ENCODE results near the gene NUDCD3. TPM values are rescaled to one million over a fixed set of nuclear protein-coding genes. Genes with fewer than 3 reads are reported as not detected.
"Not testable (repeated sequence)": the region's sequence is repeated elsewhere in the genome, so short reads cannot be mapped to it uniquely, and the experiment has no call there.

NUDCD3 gene
- total and polyA plus RNA-seq, 4 donors, result 24.8 to 91.0 (median 52.4) TPM

GRCh38 chr7:44430054-44430453, 60.4 kb downstream of the NUDCD3 start:
- no peaks in the 10 kb centered on the region for H3K27me3 ChIP-seq (ENCODE audit: control insufficient read depth in 3 of 3, insufficient read depth in 3 of 3, low read length in 2 of 3)
- ATAC-seq (ENCODE audit: insufficient read depth, low FRiP score) (no peak), DNase-seq (no peak)
- no peak overlapping the region for H3K27ac ChIP-seq (ENCODE audit: low read depth in 1 of 2, low read length in 1 of 2)
- H3K36me3 ChIP-seq (ENCODE audit: control insufficient read depth in 4 of 4, insufficient read depth in 4 of 4, low read length in 4 of 4), result peaks cover 0 to 23% (median 10%) of the 10 kb centered on the region in 4 donors
- no peak overlapping the region for H3K9ac ChIP-seq (ENCODE audit: insufficient read depth in 1 of 2, low read length in 2 of 2)
- H3K4me3 ChIP-seq, result no peak overlapping the region
- peaks cover 0 to 14% (median 0%) of the 10 kb centered on the region in 5 donors for H3K4me1 ChIP-seq (ENCODE audit: control insufficient read depth in 5 of 5, insufficient read depth in 5 of 5, low read length in 5 of 5)
- peaks cover 0 to 2% (median 0%) of the 10 kb centered on the region in 4 donors for H3K9me3 ChIP-seq (ENCODE audit: control insufficient read depth in 4 of 4, insufficient read depth in 3 of 4, low read length in 3 of 4)
- WGBS, 2 donors, result 93 to 95% methylated on average over 4 of the region's 4 CpGs
- no peak for TF ChIP-seq CTCF (IDR thresholded peaks at IDR 0.05; ENCODE audit: control extremely low read depth, extremely low read depth)

- not testable (repeated sequence) for H3K4me1 ChIP-seq (ENCODE audit: control insufficient read depth in 5 of 5, insufficient read depth in 5 of 5, low read length in 5 of 5); H3K27ac ChIP-seq (ENCODE audit: low read depth in 1 of 2, low read length in 1 of 2); ATAC-seq (ENCODE audit: insufficient read depth, low FRiP score); H3K9me3 ChIP-seq (ENCODE audit: control insufficient read depth in 4 of 4, insufficient read depth in 3 of 4, low read length in 3 of 4); H3K4me3 ChIP-seq; H3K27me3 ChIP-seq (ENCODE audit: control insufficient read depth in 3 of 3, insufficient read depth in 3 of 3, low read length in 2 of 3); H3K9ac ChIP-seq (ENCODE audit: insufficient read depth in 1 of 2, low read length in 2 of 2); DNase-seq
- WGBS, 2 donors, result 89 to 95% methylated on average over 2 of the region's 2 CpGs
- peaks cover 0 to 20% (median 8%) of the 10 kb centered on the region in 4 donors for H3K36me3 ChIP-seq (ENCODE audit: control insufficient read depth in 4 of 4, insufficient read depth in 4 of 4, low read length in 4 of 4)
Measured at GRCh38 chr7:44424762-44425161, 65.7 kb downstream of the NUDCD3 start.

- Histone ChIP-seq H3K9me3 (ENCODE audit: control insufficient read depth in 4 of 4, insufficient read depth in 3 of 4, low read length in 3 of 4) (no peaks in the 10 kb centered on the region), H3K4me3 (no peak overlapping the region), H3K4me1 (ENCODE audit: control insufficient read depth in 5 of 5, insufficient read depth in 5 of 5, low read length in 5 of 5) (no peaks in the 10 kb centered on the region), H3K9ac (ENCODE audit: insufficient read depth in 1 of 2, low read length in 2 of 2) (no peak overlapping the region), H3K27me3 (ENCODE audit: control insufficient read depth in 3 of 3, insufficient read depth in 3 of 3, low read length in 2 of 3) (no peaks in the 10 kb centered on the region), H3K27ac (ENCODE audit: low read depth in 1 of 2, low read length in 1 of 2) (no peak overlapping the region), H3K36me3 (ENCODE audit: control insufficient read depth in 4 of 4, insufficient read depth in 4 of 4, low read length in 4 of 4) (peaks cover 0 to 9% (median 4%) of the 10 kb centered on the region in 4 donors)
- 93 to 96% methylated on average over 6 of the region's 6 CpGs for WGBS, 2 donors
- ATAC-seq (ENCODE audit: insufficient read depth, low FRiP score) (no peak), DNase-seq (no peak)
- TF ChIP-seq CTCF (IDR thresholded peaks at IDR 0.05; ENCODE audit: control extremely low read depth, extremely low read depth), result no peak
Measured at GRCh38 chr7:44416941-44417340, 73.5 kb downstream of the NUDCD3 start.

GRCh38 chr7:44415510-44415909, 74.9 kb downstream of the NUDCD3 start:
- 84 to 91% methylated on average over 3 of the region's 3 CpGs for WGBS, 2 donors
- Histone ChIP-seq H3K9me3 (ENCODE audit: control insufficient read depth in 4 of 4, insufficient read depth in 3 of 4, low read length in 3 of 4) (no peaks in the 10 kb centered on the region), H3K36me3 (ENCODE audit: control insufficient read depth in 4 of 4, insufficient read depth in 4 of 4, low read length in 4 of 4) (peaks cover 2 to 9% (median 6%) of the 10 kb centered on the region in 4 donors), H3K4me3 (no peak overlapping the region), H3K27me3 (ENCODE audit: control insufficient read depth in 3 of 3, insufficient read depth in 3 of 3, low read length in 2 of 3) (no peaks in the 10 kb centered on the region), H3K9ac (ENCODE audit: insufficient read depth in 1 of 2, low read length in 2 of 2) (no peak overlapping the region), H3K4me1 (ENCODE audit: control insufficient read depth in 5 of 5, insufficient read depth in 5 of 5, low read length in 5 of 5) (no peaks in the 10 kb centered on the region), H3K27ac (ENCODE audit: low read depth in 1 of 2, low read length in 1 of 2) (no peak overlapping the region)
- no peak for ATAC-seq (ENCODE audit: insufficient read depth, low FRiP score)
- TF ChIP-seq CTCF (IDR thresholded peaks at IDR 0.05; ENCODE audit: control extremely low read depth, extremely low read depth), result no peak
- DNase-seq, result no peak

Data from lung (tissue), 12 donors.